ENCODE measurements around the gene PLEK.
"Not testable (repeated sequence)": the region's sequence is repeated elsewhere in the genome, so short reads cannot be mapped to it uniquely, and the experiment has no call there.

Gene PLEK

GRCh38 chr2:68365087-68365486 lies at the start of gene PLEK:
Gene PLEK, plus strand, starts transcription at chr2:68365282. Its CDS starts 70 bp downstream, at chr2:68365352.
- no peak for DNase-seq (ENCODE audit: low spot score)

DNA sequence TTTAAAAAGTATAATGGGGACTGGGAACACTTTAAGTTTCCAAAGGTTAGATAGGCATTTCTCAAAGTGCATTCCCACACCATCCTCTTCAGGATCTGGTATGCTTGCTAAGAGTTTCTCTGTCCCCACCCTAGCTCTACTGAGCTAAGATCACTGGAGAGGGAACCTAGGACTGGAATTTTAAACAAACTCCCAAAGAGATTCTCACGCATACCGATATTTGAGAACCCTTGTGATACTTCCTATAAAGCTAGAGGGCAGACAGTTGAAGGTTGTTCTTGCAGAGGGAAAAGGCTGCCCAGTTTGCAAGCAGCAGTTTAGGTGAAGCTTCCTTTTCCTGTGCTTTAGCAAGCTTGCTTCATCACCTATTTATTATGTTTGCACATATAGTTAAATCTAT lies 49.0 kb upstream of the PLEK start:
- DNase-seq (ENCODE audit: low spot score), result no peak

DNA sequence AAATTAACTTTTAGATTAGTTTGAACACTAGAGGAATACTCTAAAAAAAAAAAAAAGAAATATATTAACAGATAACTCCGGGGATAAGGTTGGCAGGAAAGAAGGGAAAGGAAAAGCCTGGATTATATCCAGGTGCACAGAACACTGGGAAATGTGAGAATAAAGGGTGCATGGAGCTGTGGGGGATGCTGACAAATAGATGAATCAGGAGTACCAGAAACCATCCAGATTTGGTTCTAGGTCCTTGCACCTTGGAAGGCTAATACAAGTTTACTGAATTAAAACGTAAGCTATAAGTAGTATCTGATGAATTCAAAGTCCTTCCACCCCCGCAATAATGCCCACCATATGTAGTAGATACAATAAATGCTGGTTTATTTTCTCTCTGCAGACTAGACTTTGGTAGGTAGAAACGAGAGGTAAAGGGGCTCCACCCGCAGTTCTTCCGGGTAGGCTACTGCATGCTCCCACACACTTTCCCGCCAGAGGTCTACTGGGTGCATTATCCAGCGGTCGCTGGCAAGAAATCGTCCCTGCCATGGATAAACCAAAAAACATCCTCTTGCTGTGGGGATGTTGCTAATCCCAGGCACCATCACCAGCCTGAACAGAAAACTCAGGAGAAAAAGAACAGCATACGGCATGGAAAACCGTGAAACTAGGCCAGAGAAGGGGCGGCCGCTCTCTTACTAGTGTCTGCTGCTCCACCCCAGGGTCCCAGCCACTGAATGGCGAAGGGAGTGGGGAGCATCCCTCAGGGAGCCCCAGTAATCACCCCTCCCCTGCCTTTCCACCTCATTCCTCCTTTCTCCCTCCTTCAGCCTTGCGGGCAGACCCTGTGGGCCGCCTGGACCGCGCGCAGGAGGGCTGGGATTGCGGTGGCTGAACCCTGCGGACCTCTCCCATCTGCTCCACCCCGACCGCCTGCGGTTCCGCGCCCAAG lies 46.8 kb upstream of the PLEK start:
- DNase-seq (ENCODE audit: low spot score), result no peak

GRCh38 chr2:68318914-68319397 lies 46.1 kb upstream of the PLEK start:
- DNase-seq (ENCODE audit: low spot score), result no peak

DNA sequence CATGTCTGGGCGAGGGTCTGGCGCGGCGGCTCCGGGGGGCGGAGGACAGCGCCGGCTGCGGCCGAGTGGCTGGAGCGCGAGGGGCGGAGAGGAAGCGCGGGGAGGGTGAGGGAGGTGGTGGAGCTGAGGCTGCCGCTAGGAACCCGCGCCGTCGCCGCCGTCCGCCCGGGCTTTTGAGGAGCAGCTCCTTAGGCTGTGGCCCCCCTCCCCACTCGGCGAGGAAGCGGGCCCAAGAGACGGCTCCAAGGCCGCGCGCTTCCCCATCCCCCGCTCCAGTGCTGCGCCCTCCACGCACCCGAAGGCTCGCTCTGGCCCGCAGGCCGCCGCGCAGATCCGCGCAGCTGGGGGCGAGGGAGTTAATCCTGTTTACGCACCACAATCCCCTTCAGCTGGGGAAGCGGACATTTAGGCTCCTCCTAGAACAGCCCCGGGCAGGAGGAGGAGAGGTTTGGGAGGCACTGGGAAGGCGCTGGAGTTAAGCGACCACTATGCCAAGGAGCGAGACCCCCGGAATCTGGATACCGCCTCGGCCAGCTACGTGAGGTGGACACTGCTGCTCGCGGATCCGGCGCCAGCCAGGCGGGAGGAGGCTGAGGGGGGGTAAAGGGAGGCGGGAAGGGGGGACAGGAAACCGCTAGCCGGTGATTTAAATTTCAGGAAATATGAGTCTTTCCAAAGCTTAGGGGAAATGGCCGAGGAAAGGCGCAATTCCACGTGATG lies 45.5 kb upstream of the PLEK start, which contains the start of gene CNRIP1:
Gene CNRIP1 (minus strand): TSS at position 552 of the 720 bp plus-strand sequence. CDS start 549 bp downstream, at position 3.
- DNase-seq (ENCODE audit: low spot score), result peak; percentile 69

DNA sequence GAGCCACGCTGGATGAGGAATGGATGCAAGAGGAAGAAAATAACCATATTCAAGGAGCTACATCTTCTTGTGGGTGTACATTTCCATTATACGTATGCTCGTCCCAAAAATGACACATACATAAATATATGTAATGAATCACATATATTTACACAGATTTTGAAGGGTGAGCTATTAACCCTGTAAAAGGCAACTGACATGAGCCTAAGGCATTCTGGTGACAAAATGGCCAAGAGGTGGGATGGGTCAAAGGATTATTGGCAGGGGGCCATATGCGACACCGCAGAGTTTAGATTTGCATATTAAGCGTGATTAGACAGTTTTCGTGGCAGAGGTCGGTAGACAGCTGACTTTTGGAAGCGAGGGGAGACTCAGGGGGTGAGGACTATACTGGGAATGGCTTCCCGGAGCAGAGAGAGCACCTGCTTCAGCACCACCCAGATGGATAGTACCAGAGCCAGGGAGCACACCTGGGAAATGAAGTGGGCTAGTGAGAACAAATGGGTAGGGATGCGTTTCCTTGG lies 44.9 kb upstream of the PLEK start:
- peak; percentile 73 for DNase-seq (ENCODE audit: low spot score)

DNA sequence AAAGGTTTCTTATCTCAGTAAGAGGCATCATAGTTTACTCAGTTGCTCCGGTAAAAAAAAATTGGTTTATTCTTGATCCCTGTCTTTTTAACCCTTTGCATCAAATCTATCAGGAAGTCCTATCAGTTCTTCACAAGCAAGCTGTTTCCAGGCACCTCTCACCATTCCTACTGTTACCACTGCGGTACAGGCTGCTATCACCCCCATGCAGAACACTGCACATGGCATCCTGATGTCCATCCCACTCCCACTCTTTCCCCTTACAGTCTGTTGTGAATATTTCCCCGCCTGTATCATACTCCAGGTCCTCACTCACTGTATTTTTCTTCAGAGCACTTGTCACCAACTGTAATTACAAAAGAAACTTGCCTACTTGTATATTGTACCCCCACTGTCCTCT lies 40.0 kb upstream of the PLEK start:
- DNase-seq (ENCODE audit: low spot score), result no peak

DNA sequence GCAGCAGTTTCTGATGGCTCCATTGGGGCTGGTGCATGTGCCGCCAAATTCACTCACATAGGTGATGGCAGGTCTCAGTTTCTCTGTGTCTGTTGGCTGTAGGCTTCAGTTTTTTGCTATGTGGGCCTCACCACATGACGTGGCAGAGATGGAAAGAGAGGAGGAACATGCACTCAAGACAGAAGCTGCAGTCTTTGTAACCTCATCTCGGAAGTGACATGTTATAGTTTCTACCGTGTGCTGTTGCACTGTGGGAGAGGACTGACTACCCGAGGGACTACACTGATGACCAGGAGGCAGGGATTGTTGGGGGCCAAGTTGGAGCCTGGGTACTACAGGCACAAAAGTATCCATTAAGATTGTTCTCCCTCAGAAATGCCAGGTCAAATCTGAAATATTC lies 36.2 kb upstream of the PLEK start:
- no peak for DNase-seq (ENCODE audit: low spot score)

GRCh38 chr2:68330691-68331090 lies 34.4 kb upstream of the PLEK start:
- DNase-seq (ENCODE audit: low spot score), result no peak

DNA sequence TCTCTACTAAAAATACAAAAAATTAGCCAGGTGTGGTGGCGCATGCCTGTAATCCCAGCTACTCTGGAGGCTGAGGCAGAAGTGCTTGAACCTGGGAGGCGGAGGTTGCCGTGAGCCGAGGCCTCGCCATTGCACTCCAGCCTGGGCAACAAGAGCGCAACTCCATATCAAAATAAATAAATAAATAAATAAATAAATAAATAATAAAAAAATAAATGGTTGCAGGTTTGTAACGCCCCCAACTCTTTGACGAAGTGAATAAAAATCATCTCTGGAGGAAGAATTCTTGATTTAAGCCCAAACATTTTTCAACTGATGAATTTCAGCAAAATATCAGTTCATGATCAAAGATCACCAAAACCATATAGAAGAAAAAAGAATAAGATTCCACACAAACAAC lies 32.1 kb upstream of the PLEK start:
- DNase-seq (ENCODE audit: low spot score), result no peak

DNA sequence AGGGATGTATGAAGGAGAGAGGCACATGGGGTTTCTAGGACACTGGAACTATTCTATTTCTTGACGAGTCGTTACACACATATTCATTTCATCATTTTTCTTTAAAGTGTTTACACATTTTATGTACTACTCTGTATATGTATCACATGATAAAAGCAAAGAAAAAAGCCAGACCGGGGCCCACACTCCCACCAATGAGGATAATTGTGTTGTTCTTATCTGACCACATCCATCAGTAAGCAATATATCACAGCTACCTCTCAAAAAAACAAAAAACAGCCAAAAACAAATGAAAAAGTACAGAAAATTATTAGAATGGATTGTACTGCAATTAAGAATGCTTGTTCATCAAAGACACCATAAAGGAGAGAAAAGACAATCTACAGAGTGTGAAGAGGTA lies 31.2 kb upstream of the PLEK start:
- no peak for DNase-seq (ENCODE audit: low spot score)

DNA sequence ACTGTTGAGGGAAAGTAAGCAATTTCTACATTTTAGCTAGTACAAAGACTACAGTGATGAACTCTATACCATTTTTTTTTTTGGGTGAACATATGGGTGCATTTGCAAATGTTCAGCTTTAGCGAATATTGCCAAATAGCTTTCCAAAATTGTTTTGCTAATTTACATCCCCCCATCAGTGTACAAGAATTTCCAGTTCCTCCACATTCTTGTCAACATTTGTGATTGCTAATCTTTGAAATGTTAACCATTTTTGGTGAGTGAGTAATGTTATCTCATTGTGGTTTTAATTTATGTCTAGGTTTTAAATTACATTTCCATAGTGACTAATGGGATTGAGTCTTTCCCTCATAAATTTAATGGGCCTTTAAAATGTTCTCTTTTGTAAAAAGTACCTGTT lies 28.9 kb upstream of the PLEK start:
- no peak for DNase-seq (ENCODE audit: low spot score)

GRCh38 chr2:68340226-68341061 lies 24.6 kb upstream of the PLEK start:
- no peak for DNase-seq (ENCODE audit: low spot score)

DNA sequence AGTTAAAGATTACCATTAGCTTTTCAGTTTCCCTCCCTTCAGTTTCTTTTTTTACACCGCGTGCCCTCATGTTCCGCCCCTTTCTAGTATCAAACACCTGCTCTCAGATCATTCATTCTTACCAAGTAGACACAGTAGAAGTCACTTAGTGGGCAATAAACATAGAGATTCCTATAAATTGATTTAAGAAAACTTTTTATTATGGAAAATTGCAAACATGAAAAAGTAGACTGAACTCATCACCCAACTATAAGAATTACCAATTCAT lies 24.1 kb upstream of the PLEK start:
- no peak for DNase-seq (ENCODE audit: low spot score)

DNA sequence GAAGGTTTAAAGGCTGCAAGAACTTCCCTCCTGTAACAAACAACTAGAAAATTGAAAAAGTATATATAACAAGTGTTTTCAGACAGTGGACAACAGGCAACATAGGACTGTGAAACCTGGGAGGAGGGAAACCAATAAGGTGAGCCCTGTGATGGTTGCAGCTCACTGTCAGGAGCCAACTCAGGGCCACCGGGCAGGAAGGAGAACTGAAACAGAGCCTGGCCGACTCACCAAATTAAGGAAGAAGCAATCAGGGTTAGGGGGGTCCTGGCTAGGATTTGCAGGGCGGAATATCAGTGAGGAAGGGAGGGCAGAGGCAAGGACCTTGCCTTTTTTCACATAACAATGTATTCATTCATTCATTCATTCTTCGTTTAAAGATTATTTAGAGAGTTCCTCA lies 23.5 kb upstream of the PLEK start:
- DNase-seq (ENCODE audit: low spot score), result no peak

- no peak for DNase-seq (ENCODE audit: low spot score)
These were observed 22.6 kb upstream of the PLEK start for GRCh38 chr2:68342470-68342869.

- no peak for DNase-seq (ENCODE audit: low spot score)
These were observed 21.1 kb upstream of the PLEK start for GRCh38 chr2:68344031-68344430.

- DNase-seq (ENCODE audit: low spot score), result peak; percentile 29
These were observed 19.8 kb upstream of the PLEK start for GRCh38 chr2:68345129-68345875.

DNA sequence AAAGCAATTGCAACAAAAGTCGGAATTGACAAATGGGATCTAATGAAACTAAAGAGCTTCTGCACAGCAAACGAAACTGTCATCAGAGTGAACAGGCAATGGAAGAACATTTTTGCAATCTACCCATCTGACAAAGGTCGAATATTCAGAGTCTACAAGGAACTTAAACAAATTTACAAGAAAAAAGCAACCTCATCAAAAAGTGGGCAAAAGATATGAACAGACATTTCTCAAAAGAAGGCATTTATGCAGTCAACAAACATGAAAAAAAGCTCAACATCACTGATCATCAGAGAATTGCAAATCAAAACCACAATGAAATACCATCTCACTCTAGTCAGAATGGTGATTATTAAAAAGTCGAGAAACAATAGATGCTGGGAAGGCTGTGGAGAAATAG lies 16.0 kb upstream of the PLEK start:
- DNase-seq (ENCODE audit: low spot score), result not testable (repeated sequence)

DNA sequence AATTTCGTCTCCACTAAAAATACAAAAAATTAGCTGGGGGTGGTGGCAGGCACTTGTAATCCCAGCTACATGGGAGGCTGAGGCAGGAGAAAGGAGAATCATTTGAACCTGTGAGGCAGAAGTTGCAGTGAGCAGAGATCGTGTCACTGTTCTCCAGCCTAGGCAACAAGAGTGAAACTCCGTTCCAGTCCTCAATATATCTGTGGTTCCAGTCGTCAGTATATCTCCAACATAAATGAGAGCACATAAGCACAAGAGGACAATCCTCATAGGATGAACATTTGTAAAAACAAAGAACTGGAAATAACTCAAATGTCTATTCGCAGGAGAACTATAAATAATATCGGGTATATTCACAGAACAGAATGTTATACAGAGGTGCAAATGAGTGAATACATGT lies 13.1 kb upstream of the PLEK start:
- DNase-seq (ENCODE audit: low spot score), result no peak

DNA sequence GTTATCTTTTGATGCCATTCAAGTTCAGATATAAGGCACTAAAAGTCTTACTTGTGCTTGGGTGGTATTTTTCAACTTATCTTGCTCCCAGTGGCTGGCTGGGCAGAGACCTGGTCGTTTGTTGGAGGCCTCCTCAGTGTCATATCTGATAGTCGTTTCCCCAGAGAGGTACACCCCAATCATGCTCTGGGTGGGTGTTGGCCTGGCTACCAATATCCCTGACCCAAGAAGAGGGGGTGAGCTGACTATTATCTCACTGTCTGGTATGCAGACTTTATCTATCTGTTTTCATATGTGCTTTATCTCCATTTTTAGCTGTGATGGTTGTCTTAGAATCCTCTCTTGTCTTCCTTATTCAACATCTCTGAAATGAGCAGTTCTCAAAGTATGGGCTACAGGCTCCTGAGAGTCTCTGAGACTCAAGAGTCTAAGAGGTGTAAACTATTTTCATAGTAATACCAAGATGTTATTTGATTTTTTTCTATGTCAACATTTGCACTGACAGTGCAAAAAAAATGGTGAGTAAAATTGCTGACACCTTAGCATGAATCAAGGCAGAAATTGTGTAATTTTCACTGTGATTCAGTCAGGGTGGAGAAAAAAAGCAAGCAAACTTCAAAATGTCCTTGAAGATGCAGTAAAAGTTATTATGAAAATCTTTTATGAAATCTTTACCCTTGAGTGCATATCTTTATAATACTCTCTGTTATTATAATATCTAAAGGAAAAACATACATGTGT lies 12.3 kb upstream of the PLEK start:
- DNase-seq (ENCODE audit: low spot score), result no peak
